IPS-15b (cell line): ENCODE data around the gene SALL4.
A peak's percentile ranks its signal among the peaks of the same experiment; 100 is the strongest.
"Not testable (repeated sequence)": the region's sequence is repeated elsewhere in the genome, so short reads cannot be mapped to it uniquely, and the experiment has no call there.

Source experiments
- H3K27me3 ChIP-seq: one replicate; pipeline ENCODE4 v1.6.1; 2013; ENCODE audit warnings: low read length; ENCODE audit not compliant: control insufficient read depth, insufficient read depth
- H3K36me3 ChIP-seq: one replicate; pipeline ENCODE4 v1.6.1; 2013; ENCODE audit warnings: low read length; ENCODE audit not compliant: control insufficient read depth, insufficient read depth
- H3K4me1 ChIP-seq: one replicate; pipeline ENCODE4 v1.6.1; 2013; ENCODE audit warnings: mild to moderate bottlenecking, low read length; ENCODE audit not compliant: control insufficient read depth, insufficient read depth
- H3K4me3 ChIP-seq: one replicate; pipeline ENCODE4 v1.5.1; 2013; ENCODE audit warnings: low read depth, low read length
- H3K9ac ChIP-seq: one replicate; pipeline ENCODE4 v1.6.1; 2013; ENCODE audit warnings: low read depth, mild to moderate bottlenecking, low read length
- H3K9me3 ChIP-seq: one replicate; pipeline ENCODE4 v1.6.1; 2013; ENCODE audit warnings: mild to moderate bottlenecking, low read length; ENCODE audit not compliant: control insufficient read depth, insufficient read depth

Gene SALL4

DNA sequence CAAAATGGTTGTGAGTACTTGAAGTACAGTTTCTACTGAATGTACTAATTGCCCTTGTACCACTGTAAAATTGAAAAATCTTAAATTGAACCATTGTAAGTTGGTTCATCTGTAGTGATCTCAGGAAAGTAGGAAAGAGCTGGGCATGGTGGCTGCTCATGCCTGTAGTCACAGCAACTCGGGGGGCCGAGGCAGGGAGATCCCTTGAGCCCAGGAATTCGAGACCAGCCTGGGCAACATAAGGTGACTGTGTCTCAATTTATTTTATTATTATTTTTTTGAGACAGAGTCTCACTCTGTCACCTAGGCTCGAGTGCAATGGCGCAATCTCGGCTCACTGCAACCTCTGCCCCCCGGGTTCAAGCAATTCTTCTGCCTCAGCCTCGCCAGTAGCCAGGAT, 14.5 kb upstream of the SALL4 start:
- not testable (repeated sequence) for H3K4me1 ChIP-seq, H3K4me3 ChIP-seq, H3K27me3 ChIP-seq, H3K36me3 ChIP-seq, H3K9ac ChIP-seq, H3K9me3 ChIP-seq

GRCh38 chr20:51815383-51816076, 13.2 kb upstream of the SALL4 start:
- Histone ChIP-seq H3K36me3 (no peaks in the 10 kb centered on the region), H3K9me3 (no peaks in the 10 kb centered on the region), H3K9ac (no peak overlapping the region), H3K27me3 (no peaks in the 10 kb centered on the region), H3K4me1 (peaks cover 14% of the 10 kb centered on the region), H3K4me3 (no peak overlapping the region)

DNA sequence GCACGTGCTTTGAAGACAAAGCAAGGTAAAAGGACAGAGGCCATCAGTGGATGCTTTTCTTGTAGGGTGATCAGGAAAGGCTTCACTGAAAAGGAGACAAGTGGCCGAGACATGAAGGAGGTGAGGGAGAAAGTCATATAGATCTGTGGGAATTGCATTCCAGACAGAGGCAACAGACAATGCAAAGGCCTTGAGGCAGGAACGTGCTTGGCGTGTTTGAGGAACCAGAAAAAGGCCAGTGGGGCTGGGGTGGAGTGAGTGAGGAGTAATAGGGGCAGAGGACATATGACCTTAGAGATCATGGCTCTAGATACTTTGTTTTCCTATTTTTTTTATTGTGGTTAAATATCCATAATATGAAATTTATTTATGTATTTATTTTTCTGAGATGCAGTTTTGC, 10.5 kb upstream of the SALL4 start:
- H3K4me3 ChIP-seq: no peak overlapping the region
- no peaks in the 10 kb centered on the region for H3K36me3 ChIP-seq
- no peaks in the 10 kb centered on the region for H3K27me3 ChIP-seq
- H3K4me1 ChIP-seq: peaks cover 18% of the 10 kb centered on the region
- H3K9me3 ChIP-seq: no peaks in the 10 kb centered on the region
- no peak overlapping the region for H3K9ac ChIP-seq

GRCh38 chr20:51811514-51812128, 9.3 kb upstream of the SALL4 start:
- H3K9ac ChIP-seq: no peak overlapping the region
- peaks cover 18% of the 10 kb centered on the region for H3K4me1 ChIP-seq
- H3K27me3 ChIP-seq: no peaks in the 10 kb centered on the region

DNA sequence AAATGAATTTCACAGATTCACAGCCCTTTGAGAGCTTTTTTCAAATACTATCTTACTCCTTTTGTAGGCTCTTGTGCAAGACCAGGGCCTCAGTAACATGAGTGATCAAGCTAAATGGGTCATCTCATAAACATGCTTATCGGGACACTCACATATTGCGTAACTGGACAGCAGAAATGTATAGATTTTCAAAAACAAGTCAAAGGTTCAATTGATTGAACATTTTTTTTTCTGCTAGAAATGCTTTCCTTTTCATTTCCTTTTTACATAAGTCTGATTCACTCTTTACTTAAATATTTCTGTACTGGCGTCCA, 8.7 kb upstream of the SALL4 start:
- Histone ChIP-seq H3K9ac (no peak overlapping the region), H3K4me3 (no peak overlapping the region), H3K9me3 (no peaks in the 10 kb centered on the region), H3K27me3 (no peaks in the 10 kb centered on the region), H3K36me3 (no peaks in the 10 kb centered on the region), H3K4me1 (peaks cover 18% of the 10 kb centered on the region)

More at GRCh38 chr20:51811514-51812128, 9.3 kb upstream of the SALL4 start:
- Histone ChIP-seq H3K9me3 (no peaks in the 10 kb centered on the region), H3K4me3 (no peak overlapping the region), H3K36me3 (no peaks in the 10 kb centered on the region)

DNA sequence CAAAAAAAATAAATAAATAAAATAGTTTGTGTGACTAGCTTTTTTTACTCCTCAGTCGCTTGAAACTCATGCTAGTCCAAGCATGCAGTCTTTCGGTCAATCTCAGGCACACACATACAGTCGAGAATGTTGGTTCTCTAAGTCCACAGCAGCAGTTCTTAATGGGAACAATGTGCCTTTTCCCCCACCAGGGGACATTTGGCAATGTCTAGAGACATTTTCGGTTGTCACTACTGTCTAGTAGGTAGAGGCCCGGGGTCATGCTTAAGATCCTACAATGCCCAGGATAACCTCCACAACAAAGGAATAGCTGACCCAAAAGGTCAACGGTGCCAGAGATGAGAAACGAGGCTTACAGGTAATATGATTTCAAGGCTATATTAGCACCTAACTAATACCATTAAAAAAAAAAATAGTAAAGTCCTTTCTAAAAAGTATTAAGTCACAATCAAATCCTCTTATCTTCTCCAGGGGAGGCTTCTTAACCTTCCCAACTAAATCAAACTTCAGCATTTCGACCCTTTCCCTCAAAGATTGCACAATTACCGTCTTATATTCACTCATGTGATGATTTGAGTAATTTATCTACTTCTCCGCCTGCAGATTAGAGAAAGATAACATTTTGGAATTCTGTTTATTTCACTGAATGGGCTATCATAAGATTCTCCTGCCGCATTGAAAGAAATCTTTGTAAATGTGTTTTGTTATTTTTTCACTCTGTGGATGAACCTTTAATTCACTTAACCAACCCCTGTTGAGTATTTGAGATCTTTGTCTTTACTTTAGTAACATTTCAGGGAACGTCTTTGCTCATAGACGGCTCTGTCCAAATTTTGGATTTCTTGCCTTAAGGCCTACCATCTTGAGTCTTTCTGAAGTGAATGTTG, 8.1 kb upstream of the SALL4 start:
- no peaks in the 10 kb centered on the region for H3K27me3 ChIP-seq

DNA sequence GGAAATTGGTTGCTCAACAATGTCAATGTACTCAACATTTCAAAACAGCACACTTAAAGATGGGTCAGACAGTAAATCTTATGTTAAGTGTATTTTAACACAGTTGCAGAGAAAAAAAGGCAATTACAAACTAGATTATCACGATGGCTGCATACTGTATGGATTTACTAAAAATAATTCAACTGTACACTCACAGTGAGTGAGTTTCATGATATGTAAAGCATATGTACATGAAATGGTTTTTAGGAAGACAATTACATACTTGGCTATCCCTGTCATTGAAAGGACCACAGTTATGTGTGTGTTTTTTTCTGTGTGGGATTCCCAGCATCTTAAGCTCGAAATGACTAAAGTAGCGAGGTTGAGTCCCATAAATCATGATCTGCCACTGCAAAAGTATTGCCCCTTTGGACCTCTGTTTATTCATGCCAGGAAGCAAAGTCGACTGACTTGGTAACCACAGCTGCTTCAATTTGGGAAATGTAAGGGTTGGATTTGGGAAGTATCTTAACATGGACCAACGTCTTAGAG, 5.5 kb upstream of the SALL4 start:
- Histone ChIP-seq H3K9ac (no peak overlapping the region), H3K27me3 (no peaks in the 10 kb centered on the region), H3K9me3 (no peaks in the 10 kb centered on the region), H3K36me3 (no peaks in the 10 kb centered on the region), H3K4me1 (peaks cover 18% of the 10 kb centered on the region), H3K4me3 (no peak overlapping the region)

More for the DNA sequence above, 8.1 kb upstream of the SALL4 start:
- Histone ChIP-seq H3K4me3 (no peak overlapping the region), H3K36me3 (no peaks in the 10 kb centered on the region), H3K9me3 (no peaks in the 10 kb centered on the region), H3K9ac (no peak overlapping the region), H3K4me1 (peaks cover 18% of the 10 kb centered on the region)

- H3K4me3 ChIP-seq: no peak overlapping the region
- H3K9me3 ChIP-seq: no peaks in the 10 kb centered on the region
- no peak overlapping the region for H3K9ac ChIP-seq
- no peaks in the 10 kb centered on the region for H3K27me3 ChIP-seq
- H3K4me1 ChIP-seq: no peaks in the 10 kb centered on the region
- H3K36me3 ChIP-seq: no peaks in the 10 kb centered on the region
Observed at GRCh38 chr20:51804754-51805153, 2.4 kb upstream of the SALL4 start.

DNA sequence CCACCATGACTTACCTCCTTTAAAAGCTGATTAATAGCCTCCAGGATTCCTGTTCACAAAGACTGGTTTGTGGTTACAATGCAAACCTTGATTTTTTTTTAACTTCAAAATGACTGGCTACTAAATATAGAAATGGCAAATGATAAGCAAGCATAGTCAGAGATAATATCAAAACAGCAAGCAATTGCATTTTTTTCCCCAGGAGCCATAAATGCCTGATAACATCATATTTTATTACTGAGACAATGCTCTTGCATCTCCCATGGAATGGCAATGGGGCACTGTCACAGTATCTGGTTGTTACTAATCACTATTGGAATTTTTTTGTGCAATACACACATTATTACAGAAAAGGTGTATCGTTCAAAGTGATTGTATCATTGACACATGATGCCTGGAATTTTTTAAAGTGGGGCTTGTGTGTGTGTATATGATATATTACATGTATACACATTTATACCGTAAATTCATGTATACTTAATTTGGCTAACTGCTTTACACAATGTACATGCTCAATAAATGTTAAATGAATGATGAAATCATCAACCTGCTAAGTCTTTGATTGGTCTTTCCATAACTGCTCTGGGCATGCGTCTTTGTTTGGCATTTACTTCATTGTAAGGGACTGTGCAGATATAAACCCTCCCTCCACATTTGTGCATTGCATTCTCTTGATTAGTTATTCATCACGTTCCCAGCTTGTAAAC, 980 bp upstream of the SALL4 start:
- Histone ChIP-seq H3K9ac (no peak overlapping the region), H3K4me3 (peak overlapping the region; percentile 58), H3K36me3 (no peaks in the 10 kb centered on the region), H3K27me3 (no peaks in the 10 kb centered on the region), H3K4me1 (peaks cover 3% of the 10 kb centered on the region), H3K9me3 (no peaks in the 10 kb centered on the region)

DNA sequence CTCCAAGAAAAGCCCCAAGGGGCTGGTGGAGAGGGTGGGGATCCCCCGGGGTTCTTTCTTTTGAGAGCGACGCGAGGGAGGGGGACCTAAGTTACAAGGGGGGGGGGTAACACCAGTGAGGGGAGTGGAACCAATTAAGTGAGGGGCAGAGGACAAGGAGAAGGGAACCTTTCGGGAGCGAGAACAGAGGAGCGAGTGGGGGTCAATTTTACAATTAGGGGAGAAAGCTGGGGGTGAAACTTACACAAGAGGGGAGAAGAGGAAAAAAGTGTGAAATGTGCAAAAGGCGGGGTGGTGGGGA, 548 bp downstream of the SALL4 start:
- peak overlapping the region; percentile 95 for H3K9ac ChIP-seq
- H3K36me3 ChIP-seq: no peaks in the 10 kb centered on the region
- peak overlapping the region; percentile 90 for H3K4me3 ChIP-seq
- no peaks in the 10 kb centered on the region for H3K27me3 ChIP-seq
- no peaks in the 10 kb centered on the region for H3K9me3 ChIP-seq
- H3K4me1 ChIP-seq: peaks cover 16% of the 10 kb centered on the region

DNA sequence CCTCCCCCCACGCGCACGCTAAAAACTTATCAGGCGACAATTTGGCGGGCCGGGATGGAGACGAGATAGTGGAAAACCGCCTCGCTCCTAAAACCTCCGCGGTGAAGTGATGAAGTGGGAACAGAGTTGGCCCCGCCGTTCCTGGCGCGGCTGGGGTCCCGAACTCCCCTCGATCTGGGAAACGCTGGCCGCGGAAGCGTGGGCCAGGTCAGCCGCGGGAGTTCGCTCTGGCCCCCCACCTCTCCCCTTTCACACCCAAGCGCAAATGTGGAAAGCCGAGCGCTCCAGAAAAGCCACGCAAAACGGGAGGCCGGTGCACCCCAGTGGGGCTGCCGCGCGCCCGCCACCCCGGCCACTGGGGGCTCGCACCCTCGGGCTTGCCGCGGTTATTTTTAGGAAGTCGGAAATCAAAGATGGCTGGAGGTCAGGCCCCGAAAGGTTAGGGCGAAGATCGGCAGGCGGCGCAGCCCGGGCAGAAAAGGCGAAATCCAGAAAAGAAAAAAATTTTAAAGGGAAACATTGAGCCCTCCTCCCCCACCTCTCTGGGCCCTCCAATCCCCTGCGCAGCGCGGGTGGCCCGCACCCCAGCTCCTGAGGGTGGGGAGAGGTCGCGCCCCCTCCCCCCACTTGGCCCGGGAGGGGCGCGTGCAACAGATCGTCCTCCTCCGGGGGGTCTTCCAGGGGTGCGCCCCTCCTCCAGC, 1.0 kb downstream of the SALL4 start:
- H3K36me3 ChIP-seq: no peaks in the 10 kb centered on the region
- peak overlapping the region; percentile 90 for H3K4me3 ChIP-seq
- peaks cover 21% of the 10 kb centered on the region for H3K4me1 ChIP-seq
- no peaks in the 10 kb centered on the region for H3K27me3 ChIP-seq
- H3K9ac ChIP-seq: peak overlapping the region; percentile 95
- no peaks in the 10 kb centered on the region for H3K9me3 ChIP-seq
